GM10847 (cell line): Measurements from ENCODE around the gene OPN1MW3.

ENCODE experiments used
- POLR2A ChIP-seq: IDR thresholded peaks from 2 replicates; pipeline ENCODE4 v1.6.1; 2011; ENCODE audit not compliant: insufficient read length; ENCODE audit errors: extremely low read depth

The OPN1MW3 gene

DNA sequence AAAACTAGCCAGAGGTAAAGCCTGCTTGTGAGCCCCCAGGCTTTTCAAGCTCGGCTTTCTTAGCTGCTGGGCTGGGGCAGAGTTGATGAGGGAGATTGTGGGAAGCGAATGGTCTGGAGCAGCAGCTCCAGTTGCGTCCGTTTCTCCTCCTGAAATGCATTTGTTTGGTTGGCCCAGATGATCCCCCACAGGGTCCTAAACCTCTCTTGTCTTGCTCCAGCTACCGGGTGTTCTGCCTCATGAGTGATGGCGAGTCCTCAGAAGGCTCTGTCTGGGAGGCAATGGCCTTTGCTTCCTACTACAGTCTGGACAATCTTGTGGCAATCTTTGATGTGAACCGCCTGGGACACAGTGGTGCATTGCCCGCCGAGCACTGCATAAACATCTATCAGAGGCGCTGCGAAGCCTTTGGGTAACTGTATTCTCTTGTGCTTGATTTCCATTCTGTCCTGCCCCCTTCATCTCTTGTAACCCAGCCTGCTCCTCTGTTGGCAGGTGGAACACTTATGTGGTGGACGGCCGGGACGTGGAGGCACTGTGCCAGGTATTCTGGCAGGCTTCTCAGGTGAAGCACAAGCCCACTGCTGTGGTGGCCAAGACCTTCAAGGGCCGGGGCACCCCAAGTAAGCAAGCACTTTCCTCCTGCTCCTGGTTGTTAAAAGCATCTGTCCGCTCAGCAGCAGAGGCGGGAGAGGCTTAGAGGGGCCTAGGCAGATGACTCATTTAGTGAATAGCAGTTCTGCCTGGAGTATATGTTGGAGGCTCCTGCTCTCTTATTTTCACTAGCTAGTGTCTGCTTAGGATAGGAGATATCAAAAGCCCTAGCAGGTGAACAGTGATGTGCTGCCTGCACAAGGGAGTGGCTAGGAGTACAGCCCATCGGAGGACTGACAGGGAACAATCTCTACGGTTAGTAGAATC is 53.5 kb downstream of the OPN1MW3 start:
- no peak for TF ChIP-seq POLR2A

- TF ChIP-seq POLR2A: no peak
These were observed 54.7 kb downstream of the OPN1MW3 start for GRCh38 chrX:154312116-154312515.

- TF ChIP-seq POLR2A: no peak
These were observed 55.8 kb downstream of the OPN1MW3 start for GRCh38 chrX:154313147-154313546.

DNA sequence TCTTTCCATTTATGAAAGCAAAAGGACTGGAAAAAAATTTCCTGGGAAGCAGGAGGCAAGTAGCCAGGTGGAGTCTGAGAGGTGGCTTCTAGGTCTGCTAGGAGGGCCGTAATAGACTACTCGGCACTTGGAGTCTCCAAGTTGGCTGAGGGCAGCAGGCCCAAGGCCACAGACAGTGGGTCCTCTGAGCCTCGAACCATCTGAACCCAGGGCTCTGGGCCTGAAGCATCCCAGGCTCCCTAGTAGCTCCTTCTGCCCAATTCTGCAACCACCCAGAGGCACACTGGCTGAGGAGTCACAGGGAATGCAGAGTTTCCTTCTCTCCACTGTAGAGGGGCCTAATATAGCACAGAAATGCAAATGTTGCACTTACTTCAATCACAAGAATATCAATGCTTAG is 58.0 kb downstream of the OPN1MW3 start:
- no peak for TF ChIP-seq POLR2A

GRCh38 chrX:154317391-154317995 is 60.1 kb downstream of the OPN1MW3 start:
- TF ChIP-seq POLR2A: no peak

- no peak for TF ChIP-seq POLR2A
These were observed 63.0 kb downstream of the OPN1MW3 start for GRCh38 chrX:154320406-154320805.
